PFSK-1 (cell line): ENCODE measurements around the gene EPHA3.

Source experiments
- FOXP2 ChIP-seq: optimal IDR thresholded peaks from 2 replicates; pipeline ENCODE3; 2011; ENCODE audit warnings: borderline replicate concordance, control low read depth, inconsistent platforms; ENCODE audit not compliant: insufficient read depth; ENCODE audit errors: extremely low read length, extremely low read depth
- POLR2AphosphoS5 ChIP-seq: IDR thresholded peaks from 2 replicates; pipeline ENCODE4 v1.6.1; 2012; ENCODE audit warnings: low read depth, mild to moderate bottlenecking, control low read depth, low read length, moderate library complexity
- SIN3A ChIP-seq: IDR thresholded peaks from 2 replicates; pipeline ENCODE4 v1.6.1; 2012; ENCODE audit warnings: mild to moderate bottlenecking, low read length, moderate library complexity, borderline replicate concordance; ENCODE audit not compliant: insufficient read depth
- TAF1 ChIP-seq: IDR thresholded peaks from 2 replicates; pipeline ENCODE4 v1.6.1; 2012; ENCODE audit warnings: low read length, control low read depth, borderline replicate concordance; ENCODE audit not compliant: insufficient read depth
- TF ChIP-seq, protein P1 (sequence below), 2 experiments: IDR thresholded peaks; 2 replicates each; pipeline versions ENCODE4 v1.6.1 to v1.8.0; 2011 to 2012; ENCODE audit warnings: low read depth in 2 of 2, low read length in 2 of 2, control low read depth in 1 of 2, inconsistent platforms in 1 of 2, mild to moderate bottlenecking in 1 of 2, moderate library complexity in 1 of 2; ENCODE audit not compliant: insufficient read depth in 1 of 2

The EPHA3 gene

DNA sequence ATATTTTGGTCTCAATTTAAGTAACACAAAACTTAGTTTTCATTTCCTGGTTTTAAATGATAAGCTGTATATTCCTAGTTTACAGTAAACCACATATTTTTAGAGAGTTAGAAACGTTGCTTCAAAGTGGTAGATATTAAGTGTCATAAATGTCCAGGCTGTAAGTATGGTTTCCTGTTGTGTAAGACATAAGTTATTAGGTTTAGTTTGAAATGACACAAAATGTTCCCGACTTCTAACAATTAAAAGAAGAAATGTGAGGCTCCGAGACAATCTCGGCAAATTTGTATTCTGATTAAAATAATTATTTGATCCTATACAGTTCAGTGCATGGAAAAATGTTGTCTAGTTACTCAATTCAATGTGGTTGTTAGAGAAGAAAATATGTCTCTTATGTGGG lies 387.3 kb downstream of the EPHA3 start:
- no peak for TF ChIP-seq FOXP2
- no peak for TF ChIP-seq SIN3A
- TF ChIP-seq TAF1, result no peak
- TF ChIP-seq, protein P1, sequence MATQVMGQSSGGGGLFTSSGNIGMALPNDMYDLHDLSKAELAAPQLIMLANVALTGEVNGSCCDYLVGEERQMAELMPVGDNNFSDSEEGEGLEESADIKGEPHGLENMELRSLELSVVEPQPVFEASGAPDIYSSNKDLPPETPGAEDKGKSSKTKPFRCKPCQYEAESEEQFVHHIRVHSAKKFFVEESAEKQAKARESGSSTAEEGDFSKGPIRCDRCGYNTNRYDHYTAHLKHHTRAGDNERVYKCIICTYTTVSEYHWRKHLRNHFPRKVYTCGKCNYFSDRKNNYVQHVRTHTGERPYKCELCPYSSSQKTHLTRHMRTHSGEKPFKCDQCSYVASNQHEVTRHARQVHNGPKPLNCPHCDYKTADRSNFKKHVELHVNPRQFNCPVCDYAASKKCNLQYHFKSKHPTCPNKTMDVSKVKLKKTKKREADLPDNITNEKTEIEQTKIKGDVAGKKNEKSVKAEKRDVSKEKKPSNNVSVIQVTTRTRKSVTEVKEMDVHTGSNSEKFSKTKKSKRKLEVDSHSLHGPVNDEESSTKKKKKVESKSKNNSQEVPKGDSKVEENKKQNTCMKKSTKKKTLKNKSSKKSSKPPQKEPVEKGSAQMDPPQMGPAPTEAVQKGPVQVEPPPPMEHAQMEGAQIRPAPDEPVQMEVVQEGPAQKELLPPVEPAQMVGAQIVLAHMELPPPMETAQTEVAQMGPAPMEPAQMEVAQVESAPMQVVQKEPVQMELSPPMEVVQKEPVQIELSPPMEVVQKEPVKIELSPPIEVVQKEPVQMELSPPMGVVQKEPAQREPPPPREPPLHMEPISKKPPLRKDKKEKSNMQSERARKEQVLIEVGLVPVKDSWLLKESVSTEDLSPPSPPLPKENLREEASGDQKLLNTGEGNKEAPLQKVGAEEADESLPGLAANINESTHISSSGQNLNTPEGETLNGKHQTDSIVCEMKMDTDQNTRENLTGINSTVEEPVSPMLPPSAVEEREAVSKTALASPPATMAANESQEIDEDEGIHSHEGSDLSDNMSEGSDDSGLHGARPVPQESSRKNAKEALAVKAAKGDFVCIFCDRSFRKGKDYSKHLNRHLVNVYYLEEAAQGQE (IDR thresholded peaks at IDR 0.05; ENCODE audit: insufficient read depth in 1 of 2, low read depth in 2 of 2, low read length in 2 of 2), result no peak
- no peak for TF ChIP-seq POLR2AphosphoS5

DNA sequence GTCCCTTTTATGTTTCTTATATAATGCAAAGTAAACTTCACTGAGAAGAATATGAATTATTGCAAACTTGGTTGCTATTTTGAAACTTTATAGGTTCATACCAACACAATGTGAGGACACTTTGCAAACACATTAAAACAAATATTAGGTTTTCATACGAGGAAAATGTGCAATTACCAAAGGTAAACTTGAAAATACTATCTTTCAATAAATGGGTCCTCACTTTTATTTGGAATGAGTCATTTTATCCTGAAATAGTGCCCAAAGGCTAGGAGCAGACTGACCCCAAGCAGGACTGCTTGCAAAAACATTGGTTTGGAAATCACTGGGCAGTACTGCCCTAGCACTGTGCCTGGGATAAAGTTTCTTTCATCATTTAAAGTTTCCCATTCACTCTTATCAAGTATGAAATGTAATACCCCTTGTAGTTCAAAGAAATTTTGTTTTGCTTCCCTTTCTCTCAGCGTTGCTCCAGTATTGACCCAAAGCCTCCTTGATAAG lies 396.5 kb downstream of the EPHA3 start:
- TF ChIP-seq, protein P1 (IDR thresholded peaks at IDR 0.05; ENCODE audit: insufficient read depth in 1 of 2, low read depth in 2 of 2, low read length in 2 of 2), result no peak

DNA sequence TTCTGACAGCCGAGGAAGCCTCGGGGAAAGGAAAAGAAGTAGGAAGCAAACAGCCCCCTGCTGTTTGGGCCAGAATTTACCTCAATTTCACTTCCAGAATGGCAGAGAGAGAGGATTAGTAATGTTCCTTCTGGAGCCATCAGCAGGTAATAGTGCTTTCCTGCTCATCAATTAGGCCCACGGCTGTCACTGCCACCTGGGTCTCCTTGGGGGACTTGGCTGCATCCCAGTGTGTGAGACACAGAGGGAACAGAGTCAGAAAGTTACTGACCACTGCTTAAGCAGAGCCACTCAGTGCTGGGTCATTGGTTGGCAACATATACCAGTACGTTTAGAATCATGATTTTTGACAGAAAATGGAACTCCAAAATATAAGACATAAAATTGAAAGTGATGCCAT lies 397.0 kb downstream of the EPHA3 start:
- no peak for TF ChIP-seq FOXP2
- TF ChIP-seq, protein P1 (IDR thresholded peaks at IDR 0.05; ENCODE audit: insufficient read depth in 1 of 2, low read depth in 2 of 2, low read length in 2 of 2), result no peak
- no peak for TF ChIP-seq TAF1
- no peak for TF ChIP-seq POLR2AphosphoS5

DNA sequence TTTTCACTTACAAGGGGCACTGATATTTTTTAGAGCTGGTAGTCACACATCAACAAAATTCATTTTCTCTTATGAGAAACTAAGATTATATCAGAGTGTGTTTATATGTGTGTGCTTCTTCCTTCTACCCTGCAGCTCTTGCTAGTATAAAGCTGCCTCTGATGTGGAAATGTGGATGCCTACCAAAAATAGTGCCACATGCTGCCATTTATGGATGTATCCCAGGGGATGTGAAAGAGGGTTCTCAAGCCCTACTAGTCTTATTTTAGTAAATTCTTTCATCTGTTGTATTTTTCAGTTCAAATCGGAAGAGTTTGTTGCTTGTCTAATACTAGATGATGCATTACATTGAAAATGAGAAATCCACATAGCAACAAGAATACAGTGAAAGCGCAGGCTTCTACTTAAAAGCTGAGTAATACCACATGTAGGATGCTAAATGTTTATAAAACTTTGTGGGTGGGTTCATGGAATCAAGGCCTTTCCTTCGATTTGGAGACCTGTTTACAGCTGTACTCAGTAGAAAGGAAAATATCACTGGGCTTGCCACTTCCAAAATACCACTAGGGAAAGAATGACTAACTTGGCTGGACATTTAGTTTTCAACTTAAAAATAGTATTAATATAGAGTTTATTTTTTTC lies 399.2 kb downstream of the EPHA3 start:
- TF ChIP-seq TAF1, result no peak
- TF ChIP-seq SIN3A, result no peak
- TF ChIP-seq, protein P1 (IDR thresholded peaks at IDR 0.05; ENCODE audit: insufficient read depth in 1 of 2, low read depth in 2 of 2, low read length in 2 of 2), result no peak
- TF ChIP-seq POLR2AphosphoS5, result no peak
- TF ChIP-seq FOXP2, result no peak

DNA sequence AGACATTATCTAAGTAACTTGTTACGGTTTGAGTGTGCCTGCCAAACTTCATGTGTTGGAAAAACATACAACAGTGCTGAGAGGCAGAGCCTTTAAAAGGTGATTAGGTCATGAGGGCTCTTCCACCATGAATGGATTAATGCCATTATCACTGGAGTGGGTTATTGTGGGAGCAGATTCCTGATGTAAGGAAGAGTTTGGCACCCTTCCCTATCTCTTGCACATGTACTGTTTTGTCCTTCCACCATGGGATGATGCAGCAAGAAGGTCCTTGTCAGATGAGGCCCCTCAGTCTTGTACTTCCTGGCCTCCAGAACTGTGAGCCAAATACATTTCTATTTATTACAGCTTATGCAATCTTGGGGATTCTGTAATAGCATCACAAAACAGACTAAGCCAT lies 413.9 kb downstream of the EPHA3 start:
- TF ChIP-seq FOXP2 (no peak), POLR2AphosphoS5 (no peak), SIN3A (no peak)
- TF ChIP-seq, protein P1 (IDR thresholded peaks at IDR 0.05; ENCODE audit: insufficient read depth in 1 of 2, low read depth in 2 of 2, low read length in 2 of 2), result no peak
